ENCODE measurements around the gene ARHGEF38. TPM values are rescaled to one million over a fixed set of nuclear protein-coding genes. Genes with fewer than 3 reads are reported as not detected.

ARHGEF38 gene
- total RNA-seq, 1 donor from 2014 or later = 15.5 TPM

DNA sequence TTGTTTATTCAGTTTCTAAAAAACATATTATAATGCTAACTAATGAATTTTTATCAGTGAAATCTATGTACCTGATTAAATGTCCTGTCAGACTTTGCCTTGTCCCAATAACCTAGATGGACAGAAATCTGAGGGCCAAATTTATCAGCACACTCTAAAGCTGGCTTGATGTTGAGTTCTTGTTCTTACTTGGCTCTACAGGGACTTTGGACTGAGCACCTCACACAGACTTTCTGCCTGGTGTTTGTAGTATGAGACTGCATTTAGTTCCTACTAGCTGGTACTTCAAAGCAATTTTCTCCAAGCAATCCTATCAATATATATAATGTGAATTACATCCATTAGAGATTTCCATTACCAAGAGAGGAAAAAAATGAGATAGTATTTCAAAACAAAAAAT, 118.3 kb downstream of the ARHGEF38 start:
- intact Hi-C loops (cut with DNase I) = no loop called here
- TF ChIP-seq, protein P1, sequence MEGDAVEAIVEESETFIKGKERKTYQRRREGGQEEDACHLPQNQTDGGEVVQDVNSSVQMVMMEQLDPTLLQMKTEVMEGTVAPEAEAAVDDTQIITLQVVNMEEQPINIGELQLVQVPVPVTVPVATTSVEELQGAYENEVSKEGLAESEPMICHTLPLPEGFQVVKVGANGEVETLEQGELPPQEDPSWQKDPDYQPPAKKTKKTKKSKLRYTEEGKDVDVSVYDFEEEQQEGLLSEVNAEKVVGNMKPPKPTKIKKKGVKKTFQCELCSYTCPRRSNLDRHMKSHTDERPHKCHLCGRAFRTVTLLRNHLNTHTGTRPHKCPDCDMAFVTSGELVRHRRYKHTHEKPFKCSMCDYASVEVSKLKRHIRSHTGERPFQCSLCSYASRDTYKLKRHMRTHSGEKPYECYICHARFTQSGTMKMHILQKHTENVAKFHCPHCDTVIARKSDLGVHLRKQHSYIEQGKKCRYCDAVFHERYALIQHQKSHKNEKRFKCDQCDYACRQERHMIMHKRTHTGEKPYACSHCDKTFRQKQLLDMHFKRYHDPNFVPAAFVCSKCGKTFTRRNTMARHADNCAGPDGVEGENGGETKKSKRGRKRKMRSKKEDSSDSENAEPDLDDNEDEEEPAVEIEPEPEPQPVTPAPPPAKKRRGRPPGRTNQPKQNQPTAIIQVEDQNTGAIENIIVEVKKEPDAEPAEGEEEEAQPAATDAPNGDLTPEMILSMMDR (IDR thresholded peaks at IDR 0.05) = no peak
- ATAC-seq (no peak), DNase-seq (no peak)
- Histone ChIP-seq H3K27me3 (no peaks in the 10 kb centered on the region), H3K9me3 (no peaks in the 10 kb centered on the region), H3K4me1 (no peaks in the 10 kb centered on the region), H3K27ac (no peak overlapping the region), H3K36me3 (no peaks in the 10 kb centered on the region), H3K4me3 (no peak overlapping the region)

DNA sequence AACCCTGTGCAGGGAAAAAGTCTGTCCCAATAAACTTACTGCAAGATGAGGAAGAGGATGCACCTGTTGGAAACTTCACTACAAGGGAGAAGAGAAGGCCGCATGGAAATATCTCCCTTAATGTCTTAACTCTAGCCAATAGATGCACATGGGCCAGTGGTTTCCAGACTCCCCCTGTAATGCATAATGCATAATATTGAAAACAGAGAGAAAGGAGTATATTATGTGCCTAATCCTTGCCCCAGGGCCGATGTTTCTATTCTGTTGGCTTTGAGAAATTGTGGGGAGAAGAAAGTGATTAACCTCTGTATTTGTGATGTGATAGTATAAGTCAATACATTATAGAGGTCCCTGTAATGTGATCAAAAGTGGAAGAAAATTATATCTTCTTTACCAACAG, 118.9 kb downstream of the ARHGEF38 start:
- Histone ChIP-seq H3K27me3 (no peaks in the 10 kb centered on the region), H3K36me3 (no peaks in the 10 kb centered on the region), H3K4me3 (no peak overlapping the region), H3K9me3 (no peaks in the 10 kb centered on the region), H3K27ac (no peak overlapping the region), H3K4me1 (no peaks in the 10 kb centered on the region)
- intact Hi-C loops (cut with DNase I) = no loop called here
- ATAC-seq (no peak), DNase-seq (no peak)
- TF ChIP-seq, protein P1 (IDR thresholded peaks at IDR 0.05) = no peak

DNA sequence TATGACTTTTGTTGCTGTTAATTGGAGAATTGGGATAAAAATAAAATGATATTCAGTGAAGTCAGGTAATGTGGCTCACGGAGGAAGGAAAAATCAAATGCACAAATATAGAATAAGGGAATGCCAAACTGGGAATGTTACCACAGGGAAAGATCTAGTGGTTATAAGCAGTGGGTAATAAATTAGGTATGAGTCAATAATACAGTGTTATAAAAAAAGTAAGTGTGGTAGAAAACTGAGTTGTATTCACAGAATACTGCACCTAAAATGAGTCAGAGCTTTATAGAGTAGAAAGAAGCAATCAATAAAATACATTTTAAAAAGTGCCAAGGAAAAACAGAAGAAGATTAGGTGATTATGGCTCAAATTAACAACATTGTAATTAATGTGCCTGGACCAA, 121.6 kb downstream of the ARHGEF38 start:
- no peak overlapping the region for H3K4me3 ChIP-seq
- ATAC-seq = no peak
- no peaks in the 10 kb centered on the region for H3K9me3 ChIP-seq
- intact Hi-C loops (cut with DNase I) = no loop called here
- no peak for DNase-seq
- no peaks in the 10 kb centered on the region for H3K27me3 ChIP-seq
- TF ChIP-seq, protein P1 (IDR thresholded peaks at IDR 0.05) = no peak
- H3K4me1 ChIP-seq = no peaks in the 10 kb centered on the region
- no peaks in the 10 kb centered on the region for H3K36me3 ChIP-seq
- H3K27ac ChIP-seq = no peak overlapping the region

DNA sequence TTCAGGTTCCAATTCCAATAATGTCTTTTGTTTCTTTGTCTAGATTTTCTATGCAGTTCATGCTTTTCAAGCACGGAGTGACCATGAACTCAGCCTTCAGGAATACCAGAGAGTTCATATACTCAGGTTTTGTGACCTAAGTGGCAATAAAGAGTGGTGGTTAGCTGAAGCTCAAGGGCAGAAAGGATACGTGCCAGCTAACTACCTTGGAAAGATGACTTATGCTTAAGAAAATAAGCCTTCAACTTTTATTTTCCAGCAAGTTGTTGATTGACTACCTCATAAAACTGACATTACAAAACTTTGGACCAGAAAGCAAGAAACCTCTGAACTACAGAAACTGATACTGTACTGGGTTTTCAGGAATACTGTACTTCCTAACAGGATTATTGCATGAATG, 125.3 kb downstream of the ARHGEF38 start:
- no peak for DNase-seq
- no peak overlapping the region for H3K4me3 ChIP-seq
- H3K27ac ChIP-seq = no peak overlapping the region
- peaks cover 11% of the 10 kb centered on the region for H3K36me3 ChIP-seq
- no peaks in the 10 kb centered on the region for H3K27me3 ChIP-seq
- intact Hi-C loops (cut with DNase I) = no loop called here
- H3K9me3 ChIP-seq = no peaks in the 10 kb centered on the region
- no peak for ATAC-seq
- TF ChIP-seq, protein P1 (IDR thresholded peaks at IDR 0.05) = no peak
- H3K4me1 ChIP-seq = no peaks in the 10 kb centered on the region

DNA sequence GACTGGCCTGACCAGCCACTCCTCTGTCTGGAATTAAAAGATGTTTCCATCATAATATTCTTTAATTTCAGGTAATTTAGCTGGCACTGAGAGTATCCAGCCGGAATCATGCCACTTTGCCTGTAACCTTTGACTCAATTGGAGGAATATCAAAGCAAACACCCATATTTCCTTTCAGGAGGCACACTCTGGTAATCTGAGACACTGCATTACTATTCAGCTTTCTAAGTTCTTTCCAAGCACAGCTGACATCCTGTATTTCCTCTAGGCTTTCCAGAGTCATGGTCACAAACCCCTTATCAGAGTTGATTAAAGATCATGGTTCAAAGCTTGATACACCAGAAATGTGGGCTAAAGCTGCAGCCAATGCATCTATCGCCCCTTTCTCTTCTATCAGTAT, 126.8 kb downstream of the ARHGEF38 start:
- DNase-seq (no peak), ATAC-seq (no peak)

More for the DNA sequence above, 126.8 kb downstream of the ARHGEF38 start:
- Histone ChIP-seq H3K27ac (no peak overlapping the region), H3K27me3 (no peaks in the 10 kb centered on the region), H3K9me3 (no peaks in the 10 kb centered on the region), H3K4me3 (no peak overlapping the region), H3K4me1 (peaks cover 6% of the 10 kb centered on the region), H3K36me3 (peaks cover 22% of the 10 kb centered on the region)
- TF ChIP-seq, protein P1 (IDR thresholded peaks at IDR 0.05) = no peak
- intact Hi-C loops (cut with DNase I) = no loop called here

Data from upper lobe of right lung (tissue), 1 donor.